ENCODE measurements around the gene KCNIP1.

DNA sequence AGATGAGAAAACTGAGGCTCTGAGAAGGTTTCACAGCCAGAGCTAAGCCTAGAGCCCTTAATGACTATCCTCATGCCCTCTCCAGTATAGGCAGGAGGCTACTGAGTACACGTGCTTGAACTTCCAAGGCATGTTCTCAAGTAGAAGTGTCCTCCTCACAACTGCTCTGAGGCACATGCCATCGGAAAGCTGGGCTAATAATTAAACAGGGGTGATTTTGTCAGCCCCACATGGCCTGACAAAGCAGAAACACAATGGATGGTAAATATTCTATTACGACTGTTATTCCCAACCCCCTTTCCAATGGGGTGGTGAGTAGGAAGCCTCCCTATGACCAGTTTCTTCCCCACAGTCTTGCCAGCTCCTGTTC is 34.3 kb downstream of the KCNIP1 start:
- no peak for TF ChIP-seq POLR2AphosphoS5 (IDR thresholded peaks at IDR 0.05; ENCODE audit: low read depth, low read length)
- TF ChIP-seq, protein P1, sequence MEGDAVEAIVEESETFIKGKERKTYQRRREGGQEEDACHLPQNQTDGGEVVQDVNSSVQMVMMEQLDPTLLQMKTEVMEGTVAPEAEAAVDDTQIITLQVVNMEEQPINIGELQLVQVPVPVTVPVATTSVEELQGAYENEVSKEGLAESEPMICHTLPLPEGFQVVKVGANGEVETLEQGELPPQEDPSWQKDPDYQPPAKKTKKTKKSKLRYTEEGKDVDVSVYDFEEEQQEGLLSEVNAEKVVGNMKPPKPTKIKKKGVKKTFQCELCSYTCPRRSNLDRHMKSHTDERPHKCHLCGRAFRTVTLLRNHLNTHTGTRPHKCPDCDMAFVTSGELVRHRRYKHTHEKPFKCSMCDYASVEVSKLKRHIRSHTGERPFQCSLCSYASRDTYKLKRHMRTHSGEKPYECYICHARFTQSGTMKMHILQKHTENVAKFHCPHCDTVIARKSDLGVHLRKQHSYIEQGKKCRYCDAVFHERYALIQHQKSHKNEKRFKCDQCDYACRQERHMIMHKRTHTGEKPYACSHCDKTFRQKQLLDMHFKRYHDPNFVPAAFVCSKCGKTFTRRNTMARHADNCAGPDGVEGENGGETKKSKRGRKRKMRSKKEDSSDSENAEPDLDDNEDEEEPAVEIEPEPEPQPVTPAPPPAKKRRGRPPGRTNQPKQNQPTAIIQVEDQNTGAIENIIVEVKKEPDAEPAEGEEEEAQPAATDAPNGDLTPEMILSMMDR (IDR thresholded peaks at IDR 0.05) = no peak
- TF ChIP-seq, protein P2, sequence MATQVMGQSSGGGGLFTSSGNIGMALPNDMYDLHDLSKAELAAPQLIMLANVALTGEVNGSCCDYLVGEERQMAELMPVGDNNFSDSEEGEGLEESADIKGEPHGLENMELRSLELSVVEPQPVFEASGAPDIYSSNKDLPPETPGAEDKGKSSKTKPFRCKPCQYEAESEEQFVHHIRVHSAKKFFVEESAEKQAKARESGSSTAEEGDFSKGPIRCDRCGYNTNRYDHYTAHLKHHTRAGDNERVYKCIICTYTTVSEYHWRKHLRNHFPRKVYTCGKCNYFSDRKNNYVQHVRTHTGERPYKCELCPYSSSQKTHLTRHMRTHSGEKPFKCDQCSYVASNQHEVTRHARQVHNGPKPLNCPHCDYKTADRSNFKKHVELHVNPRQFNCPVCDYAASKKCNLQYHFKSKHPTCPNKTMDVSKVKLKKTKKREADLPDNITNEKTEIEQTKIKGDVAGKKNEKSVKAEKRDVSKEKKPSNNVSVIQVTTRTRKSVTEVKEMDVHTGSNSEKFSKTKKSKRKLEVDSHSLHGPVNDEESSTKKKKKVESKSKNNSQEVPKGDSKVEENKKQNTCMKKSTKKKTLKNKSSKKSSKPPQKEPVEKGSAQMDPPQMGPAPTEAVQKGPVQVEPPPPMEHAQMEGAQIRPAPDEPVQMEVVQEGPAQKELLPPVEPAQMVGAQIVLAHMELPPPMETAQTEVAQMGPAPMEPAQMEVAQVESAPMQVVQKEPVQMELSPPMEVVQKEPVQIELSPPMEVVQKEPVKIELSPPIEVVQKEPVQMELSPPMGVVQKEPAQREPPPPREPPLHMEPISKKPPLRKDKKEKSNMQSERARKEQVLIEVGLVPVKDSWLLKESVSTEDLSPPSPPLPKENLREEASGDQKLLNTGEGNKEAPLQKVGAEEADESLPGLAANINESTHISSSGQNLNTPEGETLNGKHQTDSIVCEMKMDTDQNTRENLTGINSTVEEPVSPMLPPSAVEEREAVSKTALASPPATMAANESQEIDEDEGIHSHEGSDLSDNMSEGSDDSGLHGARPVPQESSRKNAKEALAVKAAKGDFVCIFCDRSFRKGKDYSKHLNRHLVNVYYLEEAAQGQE (IDR thresholded peaks at IDR 0.05; ENCODE audit: insufficient read depth in 1 of 2, low read depth in 2 of 2, low read length in 1 of 2) = no peak

All from Panc1 (cell line).